ENCODE data around the gene C6orf132.
A peak's percentile ranks its signal among the peaks of the same experiment; 100 is the strongest.
"Not testable (repeated sequence)": the region's sequence is repeated elsewhere in the genome, so short reads cannot be mapped to it uniquely, and the experiment has no call there.

The C6orf132 gene

GRCh38 chr6:42142118-42142835 lies at the start of gene C6orf132:
Gene C6orf132, minus strand, starts transcription at chr6:42142620. Its CDS starts 176 bp downstream, at chr6:42142444.
- DNase-seq = no peak

- DNase-seq = no peak
Measured at GRCh38 chr6:42190554-42191183, 48.2 kb upstream of the C6orf132 start.

GRCh38 chr6:42188406-42188805 lies 46.0 kb upstream of the C6orf132 start:
- no peak for DNase-seq

- DNase-seq = no peak
Measured at GRCh38 chr6:42185597-42185996, 43.2 kb upstream of the C6orf132 start.

- DNase-seq = no peak
Measured at GRCh38 chr6:42184475-42184874, 42.1 kb upstream of the C6orf132 start.

- no peak for DNase-seq
Measured at GRCh38 chr6:42182101-42182500, 39.7 kb upstream of the C6orf132 start.

GRCh38 chr6:42179945-42180313 lies 37.5 kb upstream of the C6orf132 start:
- DNase-seq = no peak

GRCh38 chr6:42179261-42179944 lies 37.0 kb upstream of the C6orf132 start:
- no peak for DNase-seq

GRCh38 chr6:42177514-42178364 lies 35.3 kb upstream of the C6orf132 start:
- DNase-seq = no peak

GRCh38 chr6:42176981-42177380 lies 34.6 kb upstream of the C6orf132 start:
- DNase-seq = no peak

GRCh38 chr6:42175860-42176259 lies 33.4 kb upstream of the C6orf132 start:
- DNase-seq = no peak

- DNase-seq = no peak
Measured at GRCh38 chr6:42173101-42173500, 30.7 kb upstream of the C6orf132 start, which contains the start of gene GUCA1A. Gene GUCA1A, plus strand, starts transcription at chr6:42173364. Its CDS starts 250 bp downstream, at chr6:42173614.

- DNase-seq = no peak
Measured at GRCh38 chr6:42171813-42172581, 29.6 kb upstream of the C6orf132 start.

- not testable (repeated sequence) for DNase-seq
Measured at GRCh38 chr6:42169780-42170179, 27.4 kb upstream of the C6orf132 start.

GRCh38 chr6:42168650-42169049 lies 26.2 kb upstream of the C6orf132 start:
- DNase-seq = no peak

- DNase-seq = peak; percentile 67
Measured at GRCh38 chr6:42166444-42167141, 24.2 kb upstream of the C6orf132 start.

- no peak for DNase-seq
Measured at GRCh38 chr6:42165016-42165415, 22.6 kb upstream of the C6orf132 start.

GRCh38 chr6:42163981-42164380 lies 21.6 kb upstream of the C6orf132 start:
- no peak for DNase-seq

- DNase-seq = no peak
Measured at GRCh38 chr6:42162812-42163211, 20.4 kb upstream of the C6orf132 start.

- no peak for DNase-seq
Measured at GRCh38 chr6:42162384-42162783, 20.0 kb upstream of the C6orf132 start.

GRCh38 chr6:42159431-42160024 lies 17.1 kb upstream of the C6orf132 start:
- DNase-seq = no peak

All from NCI-H1417 treated with DMSO at 0.1 percent for 48 hours (cell line).